MCF 10A (cell line): ENCODE results near the gene PAPLN. TPM values are rescaled to one million over a fixed set of nuclear protein-coding genes. Genes with fewer than 3 reads are reported as not detected.

ENCODE experiments used
- BruUV-seq: library from RNA; stranded (reverse); fragments of 400-500 nt; replicated peaks from 2 replicates; lab custom pipeline; 2021; lab: Mats Ljungman, UMichigan
- CTCF ChIA-PET: fragments of 300-600 bp; sonication (Branson Sonifier 250); formaldehyde crosslinking; extraction: SDS; loops from one replicate; lab custom pipeline; 2021; ENCODE audit warnings: antibody characterized with exemption, inconsistent platforms; lab: Yijun Ruan, JAX
- POLR2A ChIA-PET: fragments of 300-600, 350-650 bp; sonication (Branson Sonifier 250); formaldehyde crosslinking; extraction: SDS; loops from one replicate; lab custom pipeline; 2020; ENCODE audit warnings: antibody characterized with exemption, inconsistent platforms; lab: Yijun Ruan, JAX
- DNase-seq: peaks from one replicate; pipeline ENCODE4 v3.0.0-alpha.2; 2018; ENCODE audit not compliant: unreplicated experiment
- H3K27ac Mint-ChIP-seq: one replicate; pipeline ENCODE4 v1.8.0; 2022; ENCODE audit warnings: mild to moderate bottlenecking, low read depth, mixed read lengths; ENCODE audit not compliant: unreplicated experiment
- H3K27me3 Mint-ChIP-seq: one replicate; pipeline ENCODE4 v1.8.0; 2022; ENCODE audit warnings: mixed read lengths; ENCODE audit not compliant: insufficient read depth, unreplicated experiment
- H3K36me3 Mint-ChIP-seq: one replicate; pipeline ENCODE4 v1.8.0; 2022; ENCODE audit warnings: mild to moderate bottlenecking, moderate library complexity, mixed read lengths; ENCODE audit not compliant: insufficient read depth, unreplicated experiment
- H3K4me1 Mint-ChIP-seq: one replicate; pipeline ENCODE4 v1.8.0; 2022; ENCODE audit warnings: mixed read lengths; ENCODE audit not compliant: insufficient read depth, unreplicated experiment
- H3K4me3 Mint-ChIP-seq: one replicate; pipeline ENCODE4 v1.8.0; 2022; ENCODE audit warnings: mild to moderate bottlenecking, moderate library complexity, mixed read lengths; ENCODE audit not compliant: unreplicated experiment
- H3K9me3 Mint-ChIP-seq: one replicate; pipeline ENCODE4 v1.8.0; 2022; ENCODE audit warnings: mixed read lengths; ENCODE audit not compliant: unreplicated experiment
- CTCF ChIP-seq: fragments of 200-600 bp; IDR thresholded peaks from one replicate; pipeline ENCODE4 v1.8.0; 2022; ENCODE audit warnings: antibody characterized with exemption, mild to moderate bottlenecking; ENCODE audit not compliant: unreplicated experiment
- intact Hi-C: fragments of 100-400 bp; cut with micrococcal nuclease; formaldehyde crosslinking; loops from 2 replicates; pipeline ENCODE4 v1.14.1; 2022
- total RNA-seq: library from RNA; stranded (reverse); gene quantifications from 2 replicates; pipeline ENCODE4 v1.2.3, GENCODE V29; 2022

The PAPLN gene
- total RNA-seq, 1 experiment from 2014 or later = 2.8 TPM

- DNase-seq = no peak
- Mint-ChIP-seq H3K27me3 (no peaks in the 10 kb centered on the region), H3K9me3 (no peaks in the 10 kb centered on the region), H3K36me3 (peaks cover 72% of the 10 kb centered on the region), H3K4me3 (no peak overlapping the region), H3K27ac (no peak overlapping the region), H3K4me1 (peaks cover 2% of the 10 kb centered on the region)
- ChIA-PET CTCF (interaction anchor here (1.1 kb wide), 1 partner anchor 9 kb away, joined by 3 read pairs; no protein-coding TSS in a partner anchor), POLR2A (interaction anchor here (0.6 to 1.6 kb wide), 3 partner anchors 9 to 103 kb away, joined by 3 read pairs; no protein-coding TSS in a partner anchor)
- intact Hi-C loops = no loop called here
- BruUV-seq = no TSS peak
- no peak for TF ChIP-seq CTCF
These were observed 14.3 kb upstream of the PAPLN start for GRCh38 chr14:73223049-73223448.

- no peak overlapping the region for H3K27ac Mint-ChIP-seq
- no peak for TF ChIP-seq CTCF
- H3K27me3 Mint-ChIP-seq = no peaks in the 10 kb centered on the region
- ChIA-PET POLR2A (interaction anchor here (0.7 to 1.3 kb wide), 2 partner anchors 13 to 287 kb away, joined by 4 read pairs; no protein-coding TSS in a partner anchor), CTCF (no interaction called here)
- peaks cover 59% of the 10 kb centered on the region for H3K36me3 Mint-ChIP-seq
- H3K9me3 Mint-ChIP-seq = no peaks in the 10 kb centered on the region
- no peak overlapping the region for H3K4me3 Mint-ChIP-seq
- no peak for DNase-seq
- BruUV-seq = no TSS peak
- intact Hi-C loops = no loop called here
- peaks cover 18% of the 10 kb centered on the region for H3K4me1 Mint-ChIP-seq
These were observed 11.8 kb upstream of the PAPLN start for GRCh38 chr14:73225496-73225895.

- peak; percentile 86 for DNase-seq
- CTCF ChIA-PET = interaction anchor here (0.9 to 1.1 kb wide), 2 partner anchors 36 to 67 kb away, joined by 3 read pairs; no protein-coding TSS in a partner anchor
- intact Hi-C loops = loop anchor here (1.0 kb wide), 1 partner anchor 10 kb away; no protein-coding TSS in a partner anchor
These were observed 9.2 kb upstream of the PAPLN start for GRCh38 chr14:73227812-73228781.

More at GRCh38 chr14:73227812-73228781, 9.2 kb upstream of the PAPLN start:
- Mint-ChIP-seq H3K27me3 (peaks cover 11% of the 10 kb centered on the region), H3K4me1 (peaks cover 18% of the 10 kb centered on the region), H3K9me3 (no peaks in the 10 kb centered on the region), H3K27ac (peak overlapping the region; percentile 94), H3K4me3 (peak overlapping the region; percentile 40), H3K36me3 (peaks cover 38% of the 10 kb centered on the region)
- TF ChIP-seq CTCF = no peak
- POLR2A ChIA-PET = no interaction called here
- no TSS peak for BruUV-seq
